IMR-90 (cell line): ENCODE data around the gene SFSWAP. TPM values are rescaled to one million over a fixed set of nuclear protein-coding genes. Genes with fewer than 3 reads are reported as not detected.
A peak's percentile ranks its signal among the peaks of the same experiment; 100 is the strongest.

Experiments used
- ATAC-seq: fragments of 200-7000 bp; cut with Tn5 transposase; 2 replicates; pipeline ENCODE4 v1.9.1; 2020; ENCODE audit warnings: low read depth, mild to moderate bottlenecking, moderate library complexity
- BruUV-seq: library from RNA; stranded (reverse); fragments of 400-500 nt; replicated peaks from 2 replicates; lab custom pipeline; 2021; lab: Mats Ljungman, UMichigan
- CTCF ChIA-PET: fragments of 300-600 bp; formaldehyde crosslinking; extraction: SDS; loops from one replicate; lab custom pipeline; 2021; ENCODE audit warnings: antibody characterized with exemption; lab: Yijun Ruan, JAX
- POLR2A ChIA-PET: fragments of 300-600 bp; sonication (Branson Sonifier 250); formaldehyde crosslinking; loops from one replicate; lab custom pipeline; 2022; ENCODE audit warnings: antibody characterized with exemption; ENCODE audit not compliant: unreplicated experiment; lab: Charles Lee
- DNase-seq: peaks from one replicate; pipeline ENCODE4 v3.0.0; 2013
- H2AFZ ChIP-seq: replicated peaks from 2 replicates; pipeline ENCODE3; 2013; ENCODE audit warnings: low read length, mild to moderate bottlenecking; ENCODE audit not compliant: poor library complexity
- H2AK5ac ChIP-seq: 2 replicates; pipeline ENCODE4 v1.6.1; 2013; ENCODE audit warnings: low read depth, low read length, inconsistent platforms
- H2AK9ac ChIP-seq: replicated peaks from 2 replicates; pipeline ENCODE3; 2013; ENCODE audit warnings: mild to moderate bottlenecking, low read depth, low read length, moderate library complexity; ENCODE audit not compliant: poor library complexity
- H2BK120ac ChIP-seq: 2 replicates; pipeline ENCODE4 v1.6.1; 2013; ENCODE audit warnings: low read depth, low read length, inconsistent platforms
- H2BK15ac ChIP-seq: 3 replicates; pipeline ENCODE4 v1.6.1; 2013; ENCODE audit warnings: low read depth, low read length, inconsistent platforms
- H2BK20ac ChIP-seq: 2 replicates; pipeline ENCODE4 v1.6.1; 2013; ENCODE audit warnings: low read depth, mild to moderate bottlenecking, inconsistent platforms, low read length, moderate library complexity
- H2BK5ac ChIP-seq: 2 replicates; pipeline ENCODE4 v1.6.1; 2013; ENCODE audit warnings: mild to moderate bottlenecking, low read depth, low read length, inconsistent platforms; ENCODE audit not compliant: poor library complexity, severe bottlenecking
- H3K14ac ChIP-seq: replicated peaks from 2 replicates; pipeline ENCODE4 v1.6.1; 2013; ENCODE audit warnings: low read depth, low read length, inconsistent platforms
- H3K18ac ChIP-seq: 2 replicates; pipeline ENCODE4 v1.6.1; 2013; ENCODE audit warnings: low read depth, low read length, control low read depth
- H3K23ac ChIP-seq: 2 replicates; pipeline ENCODE4 v1.6.1; 2013; ENCODE audit warnings: low read depth, low read length, inconsistent platforms
- H3K27ac ChIP-seq: 2 replicates; pipeline ENCODE4 v1.5.1; 2013; ENCODE audit warnings: mild to moderate bottlenecking, control low read depth, low read length; ENCODE audit not compliant: insufficient read depth
- H3K27me3 ChIP-seq: 2 replicates; pipeline ENCODE4 v1.6.1; 2013; ENCODE audit warnings: low read length; ENCODE audit not compliant: control insufficient read depth, insufficient read depth
- H3K36me3 ChIP-seq: 2 replicates; pipeline ENCODE4 v1.6.1; 2013; ENCODE audit warnings: low read length, mixed read lengths; ENCODE audit not compliant: control insufficient read depth, insufficient read depth
- H3K4ac ChIP-seq: 2 replicates; pipeline ENCODE4 v1.6.1; 2013; ENCODE audit warnings: low read depth, low read length, inconsistent platforms
- H3K4me1 ChIP-seq: 2 replicates; pipeline ENCODE4 v1.6.1; 2013; ENCODE audit warnings: low read length, mixed read lengths; ENCODE audit not compliant: control insufficient read depth, insufficient read depth
- H3K4me2 ChIP-seq: 2 replicates; pipeline ENCODE4 v1.6.1; 2013; ENCODE audit warnings: low read depth, mild to moderate bottlenecking, control low read depth, low read length, moderate library complexity
- H3K4me3 ChIP-seq: 2 replicates; pipeline ENCODE4 v1.5.1; 2013; ENCODE audit warnings: low read depth, mild to moderate bottlenecking, control low read depth, low read length, moderate library complexity; ENCODE audit not compliant: insufficient read depth
- H3K56ac ChIP-seq: 2 replicates; pipeline ENCODE4 v1.6.1; 2013; ENCODE audit warnings: low read length, inconsistent platforms; ENCODE audit not compliant: insufficient read depth; ENCODE audit errors: extremely low read depth
- H3K79me1 ChIP-seq, 2 experiments: 2 replicates each; pipeline ENCODE4 v1.6.1; 2013; ENCODE audit warnings: low read length in 2 of 2, inconsistent platforms in 1 of 2, low read depth in 1 of 2
- H3K9ac ChIP-seq: 2 replicates; pipeline ENCODE4 v1.6.1; 2013; ENCODE audit warnings: low read depth, low read length, control low read depth
- H3K9me1 ChIP-seq: 2 replicates; pipeline ENCODE4 v1.6.1; 2013; ENCODE audit warnings: low read length, inconsistent platforms; ENCODE audit not compliant: insufficient read depth
- H3K9me3 ChIP-seq: 2 replicates; pipeline ENCODE4 v1.6.1; 2013; ENCODE audit warnings: low read length; ENCODE audit not compliant: control insufficient read depth, insufficient read depth
- H4K20me1 ChIP-seq: 2 replicates; pipeline ENCODE4 v1.6.1; 2013; ENCODE audit warnings: low read length, inconsistent platforms; ENCODE audit not compliant: insufficient read depth
- H4K5ac ChIP-seq: 2 replicates; pipeline ENCODE4 v1.6.1; 2013; ENCODE audit warnings: mild to moderate bottlenecking, low read depth, low read length, control low read depth
- H4K8ac ChIP-seq, 2 experiments: 2 replicates each; pipeline ENCODE4 v1.6.1; 2013; ENCODE audit warnings: low read depth in 2 of 2, low read length in 2 of 2, control low read depth in 1 of 2, inconsistent platforms in 1 of 2
- H4K91ac ChIP-seq: 2 replicates; pipeline ENCODE4 v1.6.1; 2013; ENCODE audit warnings: low read depth, low read length, inconsistent platforms; ENCODE audit not compliant: insufficient read depth
- BHLHE40 ChIP-seq: fragments of 150-350 bp; IDR thresholded peaks from 2 replicates; pipeline ENCODE4 v1.6.1; 2016; ENCODE audit warnings: mild to moderate bottlenecking, low read depth, low read length
- CEBPB ChIP-seq: IDR thresholded peaks from 2 replicates; pipeline ENCODE4 v1.6.1; 2012; ENCODE audit warnings: low read depth, low read length, improper control_type of control experiment
- CHD1 ChIP-seq: IDR thresholded peaks from 2 replicates; pipeline ENCODE4 v1.6.1; 2012; ENCODE audit warnings: low read depth, low read length, improper control_type of control experiment
- CTCF ChIP-seq: conservative IDR thresholded peaks from 2 replicates; pipeline ENCODE4 v1.5.1; 2012; ENCODE audit warnings: mild to moderate bottlenecking, low read depth, low read length, improper control_type of control experiment
- ELK1 ChIP-seq: fragments of 150-350 bp; IDR thresholded peaks from 2 replicates; pipeline ENCODE4 v1.6.1; 2016; ENCODE audit warnings: low read depth, mild to moderate bottlenecking, low read length, moderate library complexity, borderline replicate concordance
- FOS ChIP-seq: fragments of 150-350 bp; IDR thresholded peaks from 2 replicates; pipeline ENCODE4 v1.6.1; 2016; ENCODE audit warnings: low read depth, low read length
- MAFK ChIP-seq: IDR thresholded peaks from 2 replicates; pipeline ENCODE4 v1.6.1; 2012; ENCODE audit warnings: low read depth, low read length, improper control_type of control experiment
- MAZ ChIP-seq: IDR thresholded peaks from 2 replicates; pipeline ENCODE4 v1.6.1; 2012; ENCODE audit warnings: low read depth, mild to moderate bottlenecking, low read length, improper control_type of control experiment, moderate library complexity, borderline replicate concordance
- MXI1 ChIP-seq: IDR thresholded peaks from 2 replicates; pipeline ENCODE4 v1.6.1; 2012; ENCODE audit warnings: low read depth, mild to moderate bottlenecking, low read length, moderate library complexity, borderline replicate concordance
- NFE2L2 ChIP-seq: fragments of 150-350 bp; IDR thresholded peaks from 2 replicates; pipeline ENCODE4 v1.6.1; 2016; ENCODE audit warnings: low read depth, mild to moderate bottlenecking, low read length
- POLR2A ChIP-seq: IDR thresholded peaks from 2 replicates; pipeline ENCODE4 v1.6.1; 2012; ENCODE audit warnings: mild to moderate bottlenecking, low read depth, low read length
- RAD21 ChIP-seq: IDR thresholded peaks from 2 replicates; pipeline ENCODE4 v1.6.1; 2012; ENCODE audit warnings: low read length, improper control_type of control experiment
- RCOR1 ChIP-seq: IDR thresholded peaks from 2 replicates; pipeline ENCODE4 v1.6.1; 2012; ENCODE audit warnings: mild to moderate bottlenecking, low read length, improper control_type of control experiment; ENCODE audit not compliant: insufficient replicate concordance
- RFX5 ChIP-seq: IDR thresholded peaks from 2 replicates; pipeline ENCODE4 v1.8.0; 2012; ENCODE audit warnings: low read depth, mild to moderate bottlenecking, low read length, moderate library complexity
- SMC3 ChIP-seq: fragments of 150-350 bp; IDR thresholded peaks from 2 replicates; pipeline ENCODE4 v1.6.1; 2016; ENCODE audit warnings: low read depth, mild to moderate bottlenecking, antibody characterized with exemption, low read length, moderate library complexity
- USF2 ChIP-seq: fragments of 150-350 bp; IDR thresholded peaks from 2 replicates; pipeline ENCODE4 v1.6.1; 2017; ENCODE audit warnings: mild to moderate bottlenecking, antibody characterized with exemption, low read length, low read depth
- WGBS, 2 experiments: methylation state at CpG; one replicate each; pipeline versions ENCODE4 v1.1.5 to v1.1.7; 2013; ENCODE audit warnings: missing lambda C conversion rate in 2 of 2; ENCODE audit not compliant: insufficient read length in 1 of 2; ENCODE audit errors: extremely low coverage in 2 of 2; 5-methylcytosine and 5-hydroxymethylcytosine counted together
- dilution Hi-C: fragments of 300-500 bp; cut with HindIII; formaldehyde crosslinking; loops from one replicate; pipeline ENCODE4 v1.14.3; 2018; ENCODE audit warnings: low sequenced_read_pairs; ENCODE audit not compliant: unreplicated experiment
- in situ Hi-C: fragments of 300-500 bp; cut with MboI; formaldehyde crosslinking; loops from 3 replicates; pipeline ENCODE4 v1.14.3; 2019; ENCODE audit warnings: low sequenced_read_pairs, inconsistent platforms, mixed read lengths
- intact Hi-C: fragments of 100-400 bp; cut with micrococcal nuclease; formaldehyde crosslinking; loops from 2 replicates; pipeline ENCODE4 v1.10.0; 2022
- polyA plus RNA-seq, 3 experiments: library from polyadenylated mRNA; depleted of rRNA; stranded (reverse); fragments of >200 nt; gene quantifications; 2 replicates each; pipeline ENCODE4 v1.2.3, GENCODE V29; 2012; ENCODE audit warnings: low replicate concordance in 1 of 3
- total RNA-seq: library from RNA; depleted of rRNA; stranded (reverse); fragments of >200 nt; gene quantifications from 2 replicates; pipeline ENCODE4 v1.2.3, GENCODE V29; 2012

The SFSWAP gene
- total and polyA plus RNA-seq, 2 of the 4 experiments (the other 2 are of a cell fraction), result 19.7 to 22.4 TPM

- POLR2A ChIA-PET, result no interaction called here
- DNase-seq (no peak), ATAC-seq (no peak)
- H3K23ac ChIP-seq, result no peak overlapping the region
- no TSS peak for BruUV-seq
- no peak overlapping the region for H3K4ac ChIP-seq
- no peak overlapping the region for H3K4me2 ChIP-seq
- H4K8ac ChIP-seq, result peak overlapping the region in 1 of 2 experiments; percentile 95; a peak in 2 of 4 replicates
- H3K4me1 ChIP-seq, result peaks cover 5% of the 10 kb centered on the region
- no peak overlapping the region for H2BK20ac ChIP-seq
- H3K56ac ChIP-seq, result no peak overlapping the region
- no peak overlapping the region for H3K18ac ChIP-seq
- no peak overlapping the region for H3K27ac ChIP-seq
- no peak overlapping the region for H2BK120ac ChIP-seq
- dilution Hi-C loops (no loop called here), in situ Hi-C loops (loop anchor here (25.0 kb wide), 1 partner anchor 897 kb away; no protein-coding TSS in a partner anchor), intact Hi-C loops (no loop called here)
- H3K9me1 ChIP-seq, result 0 out of 2 replicates have a peak, but pooled peaks cover 2% of the 10 kb centered on the region
- H2AK9ac ChIP-seq, result no peak overlapping the region
- no peak overlapping the region for H2BK5ac ChIP-seq
- H4K91ac ChIP-seq, result no peak overlapping the region
- no peaks in the 10 kb centered on the region for H3K27me3 ChIP-seq
- H3K4me3 ChIP-seq, result no peak overlapping the region
- no peaks in the 10 kb centered on the region; the same call in 1 of the 2 replicates for H4K20me1 ChIP-seq
- no peak overlapping the region for H4K5ac ChIP-seq
- H3K14ac ChIP-seq, result no peak overlapping the region
- WGBS, 2 experiments, result no CpG with 5 or more reads among the region's 3 CpGs
- H3K36me3 ChIP-seq, result peaks cover 3% of the 10 kb centered on the region
- CTCF ChIA-PET, result no interaction called here
- no peak for TF ChIP-seq RFX5
- no peak for TF ChIP-seq RCOR1
- TF ChIP-seq MXI1, result no peak
- TF ChIP-seq SMC3, result no peak
- TF ChIP-seq RAD21, result no peak
- no peak for TF ChIP-seq FOS
- no peak for TF ChIP-seq CHD1
- no peak for TF ChIP-seq POLR2A
- no peak for TF ChIP-seq CEBPB
- no peak for TF ChIP-seq MAZ
- no peak for TF ChIP-seq BHLHE40
- TF ChIP-seq MAFK, result no peak
- no peak for TF ChIP-seq CTCF
- no peak for TF ChIP-seq USF2
- no peak for TF ChIP-seq NFE2L2
- no peak for TF ChIP-seq ELK1
- H2AFZ ChIP-seq, result peak overlapping the region; percentile 71
- no peak overlapping the region for H3K9ac ChIP-seq
- no peak overlapping the region for H2BK15ac ChIP-seq
- peaks cover 6 to 11% of the 10 kb centered on the region in 2 experiments; a peak in 3 of 4 replicates for H3K79me1 ChIP-seq
- H3K9me3 ChIP-seq, result peaks cover 4% of the 10 kb centered on the region
- H2AK5ac ChIP-seq, result no peak overlapping the region
These were observed 1.7 kb upstream of the SFSWAP start for GRCh38 chr12:131709226-131709625.
